ENCODE results near the gene EPB41L4A. TPM values are rescaled to one million over a fixed set of nuclear protein-coding genes. Genes with fewer than 3 reads are reported as not detected.
A peak's percentile ranks its signal among the peaks of the same experiment; 100 is the strongest.

The EPB41L4A gene
- total and polyA plus RNA-seq, 2 donors from 2014 or later = 10.2 to 39.0 TPM

DNA sequence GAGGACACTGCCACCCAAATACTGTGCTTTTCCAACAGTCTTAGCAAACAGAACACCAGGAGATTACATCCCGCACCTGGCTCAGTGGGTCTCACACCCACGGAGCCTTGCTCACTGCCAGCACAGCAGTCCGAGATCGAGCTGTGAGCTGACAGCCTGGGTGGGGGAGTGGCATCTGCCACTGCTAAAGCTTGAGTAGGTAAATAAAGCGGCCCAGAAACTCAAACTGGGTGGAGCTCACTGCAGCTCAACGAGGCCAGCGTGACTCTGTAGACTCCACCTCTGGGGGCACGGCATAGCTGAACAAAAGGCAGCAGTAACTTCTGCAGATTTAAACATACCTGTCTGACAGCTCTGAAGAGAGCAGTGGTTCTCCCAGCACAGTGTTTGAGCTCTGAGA, 28.8 kb downstream of the EPB41L4A start:
- intact Hi-C loops (cut with DNase I) = no loop called here
- DNase-seq (peak; percentile 48 to 75 (median 66)), FAIRE-seq (no peak)
- TF ChIP-seq, protein P1, sequence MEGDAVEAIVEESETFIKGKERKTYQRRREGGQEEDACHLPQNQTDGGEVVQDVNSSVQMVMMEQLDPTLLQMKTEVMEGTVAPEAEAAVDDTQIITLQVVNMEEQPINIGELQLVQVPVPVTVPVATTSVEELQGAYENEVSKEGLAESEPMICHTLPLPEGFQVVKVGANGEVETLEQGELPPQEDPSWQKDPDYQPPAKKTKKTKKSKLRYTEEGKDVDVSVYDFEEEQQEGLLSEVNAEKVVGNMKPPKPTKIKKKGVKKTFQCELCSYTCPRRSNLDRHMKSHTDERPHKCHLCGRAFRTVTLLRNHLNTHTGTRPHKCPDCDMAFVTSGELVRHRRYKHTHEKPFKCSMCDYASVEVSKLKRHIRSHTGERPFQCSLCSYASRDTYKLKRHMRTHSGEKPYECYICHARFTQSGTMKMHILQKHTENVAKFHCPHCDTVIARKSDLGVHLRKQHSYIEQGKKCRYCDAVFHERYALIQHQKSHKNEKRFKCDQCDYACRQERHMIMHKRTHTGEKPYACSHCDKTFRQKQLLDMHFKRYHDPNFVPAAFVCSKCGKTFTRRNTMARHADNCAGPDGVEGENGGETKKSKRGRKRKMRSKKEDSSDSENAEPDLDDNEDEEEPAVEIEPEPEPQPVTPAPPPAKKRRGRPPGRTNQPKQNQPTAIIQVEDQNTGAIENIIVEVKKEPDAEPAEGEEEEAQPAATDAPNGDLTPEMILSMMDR (IDR thresholded peaks at IDR 0.05; ENCODE audit: borderline replicate concordance, extremely low read depth, insufficient read depth) = no peak
- Histone ChIP-seq H3K9me3 (ENCODE audit: control insufficient read depth in 2 of 3, insufficient read depth in 1 of 3, low read length in 3 of 3) (no peaks in the 10 kb centered on the region), H3K9ac (ENCODE audit: low read length in 3 of 3) (no peak overlapping the region), H3K27ac (ENCODE audit: low read depth in 2 of 2, low read length in 2 of 2) (no peak overlapping the region), H3K27me3 (ENCODE audit: control insufficient read depth, insufficient read depth, low read length) (no peaks in the 10 kb centered on the region), H3K4me3 (ENCODE audit: low read length in 3 of 3) (no peak overlapping the region), H3K36me3 (ENCODE audit: control insufficient read depth in 2 of 3, insufficient read depth in 3 of 3, low read length in 3 of 3) (no peaks in the 10 kb centered on the region), H3K4me1 (ENCODE audit: control insufficient read depth in 2 of 3, insufficient read depth in 2 of 3, low read depth in 1 of 3, low read length in 3 of 3) (peaks cover 0 to 5% (median 3%) of the 10 kb centered on the region in 3 donors)

DNA sequence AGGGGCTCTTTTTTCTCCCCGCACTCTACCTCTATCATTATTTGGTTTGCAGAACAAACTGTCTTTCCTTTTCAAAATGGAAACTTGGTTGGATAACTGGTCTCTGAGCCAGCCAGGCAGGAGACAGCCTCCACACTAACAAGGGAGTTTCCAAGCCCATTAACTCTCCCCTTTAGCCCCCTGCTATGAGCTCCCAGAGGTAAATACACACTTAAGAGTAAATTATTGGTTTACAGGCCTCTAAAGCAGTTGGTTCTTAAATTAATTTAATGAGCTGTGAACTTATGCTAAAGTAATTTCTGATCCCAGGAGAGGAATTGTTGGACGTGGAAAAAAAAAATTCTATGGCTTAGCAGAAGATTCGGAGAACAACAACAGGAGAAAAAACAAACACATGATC, 30.3 kb downstream of the EPB41L4A start:
- Histone ChIP-seq H3K9ac (ENCODE audit: low read length in 3 of 3) (no peak overlapping the region), H3K27me3 (ENCODE audit: control insufficient read depth, insufficient read depth, low read length) (no peaks in the 10 kb centered on the region), H3K4me1 (ENCODE audit: control insufficient read depth in 2 of 3, insufficient read depth in 2 of 3, low read depth in 1 of 3, low read length in 3 of 3) (peaks cover 0 to 5% (median 3%) of the 10 kb centered on the region in 3 donors), H3K27ac (ENCODE audit: low read depth in 2 of 2, low read length in 2 of 2) (no peak overlapping the region), H3K36me3 (ENCODE audit: control insufficient read depth in 2 of 3, insufficient read depth in 3 of 3, low read length in 3 of 3) (no peaks in the 10 kb centered on the region), H3K9me3 (ENCODE audit: control insufficient read depth in 2 of 3, insufficient read depth in 1 of 3, low read length in 3 of 3) (no peaks in the 10 kb centered on the region), H3K4me3 (ENCODE audit: low read length in 3 of 3) (no peak overlapping the region)
- intact Hi-C loops (cut with DNase I) = no loop called here
- TF ChIP-seq, protein P1 (IDR thresholded peaks at IDR 0.05; ENCODE audit: borderline replicate concordance, extremely low read depth, insufficient read depth) = no peak
- DNase-seq = peak in 2 of 5 donors; percentile 38 to 56
- no peak for FAIRE-seq

DNA sequence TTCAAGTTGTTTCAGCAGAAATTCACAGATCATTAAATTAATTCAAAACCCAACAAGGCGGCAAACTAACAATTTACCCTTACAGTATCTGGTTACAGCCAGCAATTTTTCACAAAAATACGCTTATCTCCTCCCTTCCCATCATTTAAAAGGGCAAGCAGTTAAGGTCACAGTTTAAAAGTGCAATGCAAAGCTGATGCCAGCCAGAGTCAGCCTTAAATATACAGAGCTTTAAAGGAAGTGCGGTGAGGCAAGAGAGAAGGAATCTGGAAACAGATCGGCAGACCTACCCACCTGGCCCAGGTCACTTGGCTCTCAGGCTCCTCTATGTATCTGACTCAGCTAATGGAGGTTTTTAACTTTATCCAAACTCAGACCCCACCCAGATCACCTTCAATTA, 31.0 kb downstream of the EPB41L4A start:
- Histone ChIP-seq H3K4me1 (ENCODE audit: control insufficient read depth in 2 of 3, insufficient read depth in 2 of 3, low read depth in 1 of 3, low read length in 3 of 3) (peaks cover 0 to 5% (median 3%) of the 10 kb centered on the region in 3 donors), H3K27me3 (ENCODE audit: control insufficient read depth, insufficient read depth, low read length) (no peaks in the 10 kb centered on the region), H3K4me3 (ENCODE audit: low read length in 3 of 3) (no peak overlapping the region), H3K36me3 (ENCODE audit: control insufficient read depth in 2 of 3, insufficient read depth in 3 of 3, low read length in 3 of 3) (no peaks in the 10 kb centered on the region), H3K27ac (ENCODE audit: low read depth in 2 of 2, low read length in 2 of 2) (no peak overlapping the region), H3K9ac (ENCODE audit: low read length in 3 of 3) (no peak overlapping the region), H3K9me3 (ENCODE audit: control insufficient read depth in 2 of 3, insufficient read depth in 1 of 3, low read length in 3 of 3) (no peaks in the 10 kb centered on the region)
- intact Hi-C loops (cut with DNase I) = no loop called here
- TF ChIP-seq, protein P1 (IDR thresholded peaks at IDR 0.05; ENCODE audit: borderline replicate concordance, extremely low read depth, insufficient read depth) = no peak
- FAIRE-seq (no peak), DNase-seq (peak in 2 of 5 donors; percentile 54 to 67)

DNA sequence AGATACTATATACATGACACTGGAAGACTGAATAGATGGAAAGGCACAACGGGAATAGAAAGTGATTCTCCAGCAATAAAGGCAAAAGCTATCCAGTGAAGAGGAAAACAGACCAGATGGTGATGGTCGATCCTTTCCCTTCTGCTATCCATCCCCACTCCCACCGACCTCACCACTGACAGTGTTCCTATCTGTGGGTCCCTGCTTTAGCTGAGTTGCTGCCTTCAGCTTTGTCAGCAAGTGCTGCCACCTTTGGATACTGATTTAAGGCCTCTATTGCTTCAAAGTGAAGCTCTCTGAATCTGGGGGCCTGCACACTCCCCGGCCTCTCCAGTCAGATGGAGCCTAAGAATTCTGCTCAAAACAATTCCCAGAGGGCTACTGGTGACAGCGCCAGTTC, 32.3 kb downstream of the EPB41L4A start:
- no peaks in the 10 kb centered on the region for H3K36me3 ChIP-seq (ENCODE audit: control insufficient read depth in 2 of 3, insufficient read depth in 3 of 3, low read length in 3 of 3)
- no peak for FAIRE-seq
- no peak overlapping the region for H3K9ac ChIP-seq (ENCODE audit: low read length in 3 of 3)
- no peak overlapping the region for H3K27ac ChIP-seq (ENCODE audit: low read depth in 2 of 2, low read length in 2 of 2)
- H3K4me3 ChIP-seq (ENCODE audit: low read length in 3 of 3) = no peak overlapping the region
- no peaks in the 10 kb centered on the region for H3K9me3 ChIP-seq (ENCODE audit: control insufficient read depth in 2 of 3, insufficient read depth in 1 of 3, low read length in 3 of 3)
- no peak for DNase-seq
- TF ChIP-seq, protein P1 (IDR thresholded peaks at IDR 0.05; ENCODE audit: borderline replicate concordance, extremely low read depth, insufficient read depth) = no peak
- no peaks in the 10 kb centered on the region for H3K27me3 ChIP-seq (ENCODE audit: control insufficient read depth, insufficient read depth, low read length)
- intact Hi-C loops (cut with DNase I) = no loop called here
- H3K4me1 ChIP-seq (ENCODE audit: control insufficient read depth in 2 of 3, insufficient read depth in 2 of 3, low read depth in 1 of 3, low read length in 3 of 3) = peaks cover 0 to 5% (median 3%) of the 10 kb centered on the region in 3 donors
